Measurements from ENCODE around the gene RECK. TPM values are rescaled to one million over a fixed set of nuclear protein-coding genes. Genes with fewer than 3 reads are reported as not detected.

The RECK gene
- polyA plus RNA-seq, 2 donors, result 1.0 to 1.5 TPM

DNA sequence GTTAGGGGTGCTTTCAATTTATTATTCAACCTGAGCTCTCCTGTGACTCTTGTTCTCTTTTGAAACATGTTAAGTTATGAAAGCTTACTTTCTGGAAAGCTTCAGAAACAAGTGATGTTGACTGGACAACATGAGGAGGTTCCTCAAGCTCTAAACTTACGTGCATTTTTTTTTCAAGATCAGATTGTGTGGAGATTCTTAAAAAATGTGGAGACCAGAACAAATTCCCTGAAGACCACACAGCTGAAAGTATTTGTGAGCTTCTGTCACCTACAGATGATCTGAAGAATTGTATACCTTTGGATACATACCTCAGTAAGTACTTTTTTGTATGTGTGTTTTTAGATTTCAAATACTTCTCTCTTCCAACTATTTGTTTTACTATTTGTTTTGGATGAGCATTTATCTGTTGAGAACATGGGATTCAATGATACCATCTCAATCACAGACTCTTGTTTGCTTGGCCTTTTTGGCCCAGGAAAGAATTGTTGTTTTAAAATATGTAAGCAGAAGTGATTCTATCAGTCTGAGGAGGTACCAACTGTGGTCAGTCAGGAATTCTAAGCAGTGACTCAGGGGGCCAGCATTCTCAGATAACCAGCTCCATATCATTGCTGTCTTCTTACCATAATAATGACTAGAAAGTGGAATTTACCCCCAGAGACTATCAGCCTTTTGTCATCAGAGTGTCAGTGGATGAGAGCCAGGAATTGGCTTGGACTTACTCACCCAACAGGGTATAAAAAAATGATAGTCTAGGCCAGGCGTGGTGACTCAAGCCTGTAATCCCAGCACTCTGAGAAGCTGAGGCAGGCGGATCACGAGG is 65.4 kb downstream of the RECK start:
- H3K27ac ChIP-seq (ENCODE audit: low read depth in 2 of 2, low read length in 1 of 2), result no peak overlapping the region
- WGBS, 2 donors, result 52 to 64% methylated on average over 4 of the region's 4 CpGs
- no peaks in the 10 kb centered on the region for H3K4me1 ChIP-seq (ENCODE audit: control insufficient read depth in 2 of 2, insufficient read depth in 2 of 2, low read length in 1 of 2)
- H3K9me3 ChIP-seq (ENCODE audit: control insufficient read depth in 2 of 2, insufficient read depth in 1 of 2, low read depth in 1 of 2, low read length in 1 of 2), result no peaks in the 10 kb centered on the region
- H3K36me3 ChIP-seq (ENCODE audit: control insufficient read depth in 2 of 2, insufficient read depth in 2 of 2, low read length in 1 of 2), result no peaks in the 10 kb centered on the region
- H3K27me3 ChIP-seq (ENCODE audit: control insufficient read depth in 1 of 2, insufficient read depth in 2 of 2, low read length in 2 of 2), result no peaks in the 10 kb centered on the region
- no peak overlapping the region for H3K4me3 ChIP-seq (ENCODE audit: low read depth in 1 of 2, low read length in 2 of 2)

DNA sequence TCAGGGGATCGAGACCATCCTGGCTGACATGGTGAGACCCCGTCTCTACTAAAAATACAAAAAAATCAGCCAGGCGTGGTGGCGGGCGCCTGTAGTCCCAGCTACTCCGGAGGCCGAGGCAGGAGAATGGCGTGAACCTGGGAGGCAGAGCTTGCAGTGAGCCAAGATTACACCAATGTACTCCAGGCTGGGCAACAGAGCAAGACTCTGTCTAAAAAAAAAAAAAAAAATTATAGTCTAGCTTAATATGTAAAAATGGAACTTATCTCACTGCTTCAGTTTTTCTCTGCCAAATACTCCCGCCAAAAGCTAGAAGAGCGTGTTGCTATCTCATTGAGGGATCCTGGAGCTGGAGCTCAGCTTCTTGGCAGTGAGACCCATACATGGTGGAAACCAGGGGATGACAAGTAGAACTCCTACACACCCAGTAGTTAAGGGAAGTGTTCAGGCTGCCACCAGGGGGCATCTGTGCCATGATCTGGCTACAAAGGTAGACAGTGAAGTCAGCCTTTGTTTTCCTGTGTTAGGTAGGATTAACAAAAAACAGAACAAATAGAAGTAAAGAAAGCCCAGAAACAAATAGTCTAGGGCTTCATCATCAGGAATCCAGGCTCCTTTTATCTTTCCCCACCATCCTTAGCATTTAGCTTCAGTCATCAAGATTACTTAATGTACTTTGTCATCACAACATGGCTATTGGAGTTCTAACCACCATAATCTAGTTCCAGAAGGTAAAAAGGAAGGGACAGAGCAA is 66.2 kb downstream of the RECK start:
- Histone ChIP-seq H3K27ac (ENCODE audit: low read depth in 2 of 2, low read length in 1 of 2) (no peak overlapping the region), H3K27me3 (ENCODE audit: control insufficient read depth in 1 of 2, insufficient read depth in 2 of 2, low read length in 2 of 2) (no peaks in the 10 kb centered on the region), H3K36me3 (ENCODE audit: control insufficient read depth in 2 of 2, insufficient read depth in 2 of 2, low read length in 1 of 2) (no peaks in the 10 kb centered on the region), H3K4me1 (ENCODE audit: control insufficient read depth in 2 of 2, insufficient read depth in 2 of 2, low read length in 1 of 2) (no peaks in the 10 kb centered on the region), H3K9me3 (ENCODE audit: control insufficient read depth in 2 of 2, insufficient read depth in 1 of 2, low read depth in 1 of 2, low read length in 1 of 2) (no peaks in the 10 kb centered on the region), H3K4me3 (ENCODE audit: low read depth in 1 of 2, low read length in 2 of 2) (no peak overlapping the region)
- whole genome bisulfite sequencing, 2 donors, result 68 to 77% methylated on average over 10 of the region's 10 CpGs

DNA sequence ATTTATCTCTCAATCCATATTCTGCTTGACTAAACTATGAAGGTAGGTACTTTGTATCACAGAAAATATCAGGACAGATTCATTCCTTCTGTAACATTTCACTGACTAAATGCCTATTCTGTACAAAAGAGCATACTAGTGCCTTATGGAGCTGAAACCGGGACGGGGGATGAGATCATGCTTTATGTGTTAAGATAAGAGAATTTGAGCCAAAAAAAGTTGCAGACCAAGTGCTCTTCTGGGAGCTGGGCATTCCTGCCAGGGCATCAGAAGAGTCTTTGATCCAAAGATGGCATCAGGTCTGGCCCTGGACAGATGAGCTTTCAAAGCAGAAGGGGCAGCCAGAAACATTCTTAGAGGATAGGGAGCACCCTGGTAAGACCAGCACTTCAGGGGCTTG is 72.4 kb downstream of the RECK start:
- 77 to 79% methylated on average over 2 of the region's 2 CpGs for WGBS, 2 donors
- H3K27me3 ChIP-seq (ENCODE audit: control insufficient read depth in 1 of 2, insufficient read depth in 2 of 2, low read length in 2 of 2), result no peaks in the 10 kb centered on the region

DNA sequence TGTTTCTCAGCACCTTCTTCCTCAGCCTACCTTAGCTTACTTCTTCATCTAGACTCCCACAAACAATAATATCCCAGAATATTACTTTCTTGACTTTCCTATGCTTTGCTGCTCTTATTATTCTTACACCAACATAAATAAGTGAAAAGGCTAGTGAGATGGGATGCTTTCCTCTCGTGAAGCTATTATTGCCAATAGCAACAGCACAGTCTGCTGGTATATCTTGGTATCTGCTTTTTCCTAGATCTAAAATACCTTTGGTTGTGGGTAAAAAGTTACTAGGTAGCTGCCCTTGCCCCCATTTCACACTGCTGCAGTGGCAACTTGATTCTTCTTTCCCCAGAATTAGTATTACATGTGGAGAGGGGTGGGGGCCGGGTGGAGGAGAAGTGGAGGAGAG is 73.7 kb downstream of the RECK start:
- H3K4me3 ChIP-seq (ENCODE audit: low read depth in 1 of 2, low read length in 2 of 2), result no peak overlapping the region
- no peaks in the 10 kb centered on the region for H3K36me3 ChIP-seq (ENCODE audit: control insufficient read depth in 2 of 2, insufficient read depth in 2 of 2, low read length in 1 of 2)
- no peaks in the 10 kb centered on the region for H3K9me3 ChIP-seq (ENCODE audit: control insufficient read depth in 2 of 2, insufficient read depth in 1 of 2, low read depth in 1 of 2, low read length in 1 of 2)
- H3K4me1 ChIP-seq (ENCODE audit: control insufficient read depth in 2 of 2, insufficient read depth in 2 of 2, low read length in 1 of 2), result no peaks in the 10 kb centered on the region
- H3K27me3 ChIP-seq (ENCODE audit: control insufficient read depth in 1 of 2, insufficient read depth in 2 of 2, low read length in 2 of 2), result no peaks in the 10 kb centered on the region
- H3K27ac ChIP-seq (ENCODE audit: low read depth in 2 of 2, low read length in 1 of 2), result no peak overlapping the region
- WGBS, 2 donors, result 88 to 92% methylated on average over 2 of the region's 2 CpGs

More for the DNA sequence above, 72.4 kb downstream of the RECK start:
- H3K9me3 ChIP-seq (ENCODE audit: control insufficient read depth in 2 of 2, insufficient read depth in 1 of 2, low read depth in 1 of 2, low read length in 1 of 2), result no peaks in the 10 kb centered on the region
- no peaks in the 10 kb centered on the region for H3K36me3 ChIP-seq (ENCODE audit: control insufficient read depth in 2 of 2, insufficient read depth in 2 of 2, low read length in 1 of 2)
- no peak overlapping the region for H3K27ac ChIP-seq (ENCODE audit: low read depth in 2 of 2, low read length in 1 of 2)
- no peak overlapping the region for H3K4me3 ChIP-seq (ENCODE audit: low read depth in 1 of 2, low read length in 2 of 2)
- H3K4me1 ChIP-seq (ENCODE audit: control insufficient read depth in 2 of 2, insufficient read depth in 2 of 2, low read length in 1 of 2), result no peaks in the 10 kb centered on the region

DNA sequence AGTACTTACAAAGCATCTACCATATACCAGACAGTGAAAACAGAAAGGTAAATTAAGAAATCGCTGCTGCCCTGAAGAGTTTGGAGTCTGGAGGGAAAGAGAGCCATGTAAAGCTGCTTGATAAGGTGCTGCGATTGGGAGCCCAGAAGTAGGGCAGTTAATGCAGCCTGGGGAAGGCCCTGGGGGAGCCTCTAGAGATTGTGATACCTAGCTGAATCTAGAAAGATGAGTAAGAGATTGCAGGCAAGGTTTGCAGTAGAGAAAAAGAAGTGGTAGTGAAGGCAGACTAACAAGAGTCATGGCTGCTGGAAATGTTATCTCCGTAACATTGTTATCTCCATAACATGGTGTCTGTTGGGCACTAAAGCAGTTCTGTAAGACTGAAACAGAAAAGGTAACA is 75.8 kb downstream of the RECK start:
- 94% methylated on average over 3 of the region's 3 CpGs for WGBS, 2 donors
- Histone ChIP-seq H3K27ac (ENCODE audit: low read depth in 2 of 2, low read length in 1 of 2) (no peak overlapping the region), H3K9me3 (ENCODE audit: control insufficient read depth in 2 of 2, insufficient read depth in 1 of 2, low read depth in 1 of 2, low read length in 1 of 2) (no peaks in the 10 kb centered on the region), H3K36me3 (ENCODE audit: control insufficient read depth in 2 of 2, insufficient read depth in 2 of 2, low read length in 1 of 2) (no peaks in the 10 kb centered on the region), H3K27me3 (ENCODE audit: control insufficient read depth in 1 of 2, insufficient read depth in 2 of 2, low read length in 2 of 2) (no peaks in the 10 kb centered on the region), H3K4me1 (ENCODE audit: control insufficient read depth in 2 of 2, insufficient read depth in 2 of 2, low read length in 1 of 2) (no peaks in the 10 kb centered on the region), H3K4me3 (ENCODE audit: low read depth in 1 of 2, low read length in 2 of 2) (no peak overlapping the region)

DNA sequence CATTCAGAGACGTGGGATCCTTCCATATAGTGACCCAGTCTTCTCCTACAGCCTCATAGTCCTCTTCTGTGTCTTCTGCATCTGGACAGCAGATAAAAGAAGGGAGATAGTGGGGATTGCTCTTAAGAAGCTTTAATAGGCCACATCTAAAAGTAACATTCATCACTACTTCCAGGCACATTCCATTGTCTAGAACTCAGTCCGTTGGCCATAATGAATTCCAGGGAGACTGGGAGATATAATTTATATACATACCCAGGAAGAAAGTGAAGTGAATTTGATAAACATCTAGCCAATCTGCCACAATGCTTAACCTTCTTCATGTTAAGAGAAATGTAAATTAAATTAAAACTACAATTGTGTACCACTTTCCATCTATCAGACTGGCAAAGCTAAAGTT is 77.3 kb downstream of the RECK start:
- Histone ChIP-seq H3K4me1 (ENCODE audit: control insufficient read depth in 2 of 2, insufficient read depth in 2 of 2, low read length in 1 of 2) (no peaks in the 10 kb centered on the region), H3K4me3 (ENCODE audit: low read depth in 1 of 2, low read length in 2 of 2) (no peak overlapping the region), H3K36me3 (ENCODE audit: control insufficient read depth in 2 of 2, insufficient read depth in 2 of 2, low read length in 1 of 2) (peaks cover 0 to 4% of the 10 kb centered on the region in 2 donors), H3K9me3 (ENCODE audit: control insufficient read depth in 2 of 2, insufficient read depth in 1 of 2, low read depth in 1 of 2, low read length in 1 of 2) (no peaks in the 10 kb centered on the region), H3K27ac (ENCODE audit: low read depth in 2 of 2, low read length in 1 of 2) (no peak overlapping the region), H3K27me3 (ENCODE audit: control insufficient read depth in 1 of 2, insufficient read depth in 2 of 2, low read length in 2 of 2) (no peaks in the 10 kb centered on the region)
- 79 to 83% methylated on average over 2 of the region's 2 CpGs for WGBS, 2 donors

DNA sequence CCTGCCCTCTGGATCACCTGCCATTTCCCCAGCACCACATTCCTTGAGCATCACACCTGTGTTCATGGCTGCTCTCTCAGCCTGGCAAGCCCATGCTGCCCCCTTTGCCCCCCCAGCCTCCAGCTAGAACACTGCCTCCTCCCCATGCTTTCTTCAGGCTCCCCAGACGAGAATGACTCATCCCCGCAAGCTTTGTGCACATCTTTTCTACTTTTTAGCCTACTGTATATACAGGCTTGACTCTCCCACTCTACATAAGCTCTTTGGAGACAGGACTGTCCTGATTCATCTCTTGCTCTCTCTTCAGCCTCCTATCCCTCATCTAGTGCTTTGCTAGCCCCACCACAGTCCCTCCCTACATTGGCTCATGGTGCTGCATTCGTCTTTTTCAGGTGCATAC is 79.9 kb downstream of the RECK start:
- no peaks in the 10 kb centered on the region for H3K4me1 ChIP-seq (ENCODE audit: control insufficient read depth in 2 of 2, insufficient read depth in 2 of 2, low read length in 1 of 2)
- H3K27ac ChIP-seq (ENCODE audit: low read depth in 2 of 2, low read length in 1 of 2), result no peak overlapping the region
- H3K36me3 ChIP-seq (ENCODE audit: control insufficient read depth in 2 of 2, insufficient read depth in 2 of 2, low read length in 1 of 2), result peaks cover 0 to 4% of the 10 kb centered on the region in 2 donors
- H3K9me3 ChIP-seq (ENCODE audit: control insufficient read depth in 2 of 2, insufficient read depth in 1 of 2, low read depth in 1 of 2, low read length in 1 of 2), result no peaks in the 10 kb centered on the region
- WGBS, 2 donors, result 82 to 88% methylated on average over 3 of the region's 3 CpGs
- H3K27me3 ChIP-seq (ENCODE audit: control insufficient read depth in 1 of 2, insufficient read depth in 2 of 2, low read length in 2 of 2), result no peaks in the 10 kb centered on the region
- H3K4me3 ChIP-seq (ENCODE audit: low read depth in 1 of 2, low read length in 2 of 2), result no peak overlapping the region

DNA sequence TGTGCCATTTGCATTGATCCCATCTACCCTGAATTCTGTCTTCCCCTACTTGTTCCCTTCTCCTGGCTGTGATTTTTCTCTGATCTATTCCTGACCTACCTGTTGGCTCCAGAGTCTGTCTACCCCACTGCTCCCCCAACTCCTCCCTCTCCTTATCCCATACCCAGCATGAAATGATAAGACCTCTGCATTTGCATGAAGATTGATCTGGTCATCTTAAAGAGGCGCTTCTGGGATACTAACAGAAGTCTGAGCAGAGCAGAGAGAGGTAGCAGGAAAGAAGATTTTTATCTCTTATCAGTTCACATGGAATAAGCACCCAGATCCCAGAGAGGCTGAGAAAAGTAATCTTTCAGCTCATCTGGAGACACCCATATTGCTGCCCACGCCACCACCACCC is 81.5 kb downstream of the RECK start:
- H3K4me3 ChIP-seq (ENCODE audit: low read depth in 1 of 2, low read length in 2 of 2), result no peak overlapping the region
- 94 to 96% methylated on average over 2 of the region's 2 CpGs for WGBS, 2 donors
- no peaks in the 10 kb centered on the region for H3K9me3 ChIP-seq (ENCODE audit: control insufficient read depth in 2 of 2, insufficient read depth in 1 of 2, low read depth in 1 of 2, low read length in 1 of 2)
- H3K36me3 ChIP-seq (ENCODE audit: control insufficient read depth in 2 of 2, insufficient read depth in 2 of 2, low read length in 1 of 2), result peaks cover 0 to 7% of the 10 kb centered on the region in 2 donors
- H3K4me1 ChIP-seq (ENCODE audit: control insufficient read depth in 2 of 2, insufficient read depth in 2 of 2, low read length in 1 of 2), result no peaks in the 10 kb centered on the region
- no peaks in the 10 kb centered on the region for H3K27me3 ChIP-seq (ENCODE audit: control insufficient read depth in 1 of 2, insufficient read depth in 2 of 2, low read length in 2 of 2)
- no peak overlapping the region for H3K27ac ChIP-seq (ENCODE audit: low read depth in 2 of 2, low read length in 1 of 2)

DNA sequence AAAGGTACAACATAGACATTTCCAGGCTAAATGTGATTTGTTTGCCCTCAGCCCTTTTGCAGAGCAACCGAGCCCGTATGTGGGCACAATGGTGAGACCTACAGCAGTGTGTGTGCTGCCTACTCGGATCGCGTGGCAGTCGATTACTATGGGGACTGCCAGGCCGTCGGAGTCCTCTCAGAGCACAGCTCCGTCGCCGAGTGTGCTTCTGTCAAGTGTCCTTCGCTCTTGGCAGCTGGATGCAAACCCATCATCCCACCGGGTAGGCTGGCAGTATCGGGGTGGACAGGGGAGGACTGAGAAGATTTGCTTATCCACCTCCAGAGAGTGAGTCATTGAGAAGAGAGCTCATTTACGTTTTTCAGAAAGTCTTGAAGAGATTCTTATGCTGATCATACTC is 82.0 kb downstream of the RECK start:
- Histone ChIP-seq H3K9me3 (ENCODE audit: control insufficient read depth in 2 of 2, insufficient read depth in 1 of 2, low read depth in 1 of 2, low read length in 1 of 2) (no peaks in the 10 kb centered on the region), H3K36me3 (ENCODE audit: control insufficient read depth in 2 of 2, insufficient read depth in 2 of 2, low read length in 1 of 2) (peaks cover 0 to 7% of the 10 kb centered on the region in 2 donors), H3K27ac (ENCODE audit: low read depth in 2 of 2, low read length in 1 of 2) (no peak overlapping the region), H3K4me3 (ENCODE audit: low read depth in 1 of 2, low read length in 2 of 2) (no peak overlapping the region), H3K27me3 (ENCODE audit: control insufficient read depth in 1 of 2, insufficient read depth in 2 of 2, low read length in 2 of 2) (no peaks in the 10 kb centered on the region), H3K4me1 (ENCODE audit: control insufficient read depth in 2 of 2, insufficient read depth in 2 of 2, low read length in 1 of 2) (no peaks in the 10 kb centered on the region)
- 87 to 90% methylated on average over 15 of the region's 15 CpGs for WGBS, 2 donors
